HG03095 (cell line): Measurements from ENCODE around the gene NOX4.

Experiments
- ATAC-seq: cut with Tn5 transposase; IDR thresholded peaks from one replicate; pipeline ENCODE4 v1.9.1; 2021; ENCODE audit warnings: moderate library complexity; ENCODE audit not compliant: unreplicated experiment

The NOX4 gene

DNA sequence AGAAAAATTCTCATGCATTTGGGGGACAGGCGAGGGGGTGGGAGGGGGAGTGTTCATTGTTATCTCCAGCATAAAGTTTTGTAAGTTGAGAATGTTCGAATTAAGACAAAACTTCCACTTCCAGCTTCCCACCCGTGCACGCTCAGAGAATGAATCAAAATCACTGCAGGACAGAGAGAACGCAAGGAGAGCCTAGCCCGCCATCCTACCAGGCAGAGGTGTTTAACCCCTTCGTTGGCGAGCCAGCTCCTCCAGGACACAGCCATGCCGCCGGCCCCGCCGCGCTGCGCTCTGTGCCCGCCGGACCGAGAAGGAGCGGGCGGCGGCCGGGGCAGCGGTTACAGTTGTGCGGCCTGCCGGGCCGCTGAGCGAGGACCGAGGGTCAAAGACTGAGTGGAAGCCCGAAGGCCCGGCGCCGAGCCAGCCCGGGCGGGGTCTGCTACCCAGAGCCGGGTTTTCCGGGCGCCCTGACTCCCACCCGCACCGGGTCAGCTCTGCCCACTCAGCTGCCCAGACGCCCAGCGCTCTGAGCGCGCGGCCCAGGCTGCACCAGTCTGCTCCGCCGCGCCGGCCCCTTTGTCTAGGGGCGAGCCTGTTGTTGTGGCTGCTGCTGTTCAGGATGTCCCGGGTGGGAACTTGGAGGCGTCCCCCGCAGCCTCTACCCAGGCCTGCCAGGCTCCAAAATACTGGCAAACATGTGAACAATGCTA lies at the start of gene NOX4:
NOX4 (minus strand) TSS at position 395 of the 710 bp plus-strand sequence; CDS start at position 266, 129 bp downstream.
- ATAC-seq: no peak

DNA sequence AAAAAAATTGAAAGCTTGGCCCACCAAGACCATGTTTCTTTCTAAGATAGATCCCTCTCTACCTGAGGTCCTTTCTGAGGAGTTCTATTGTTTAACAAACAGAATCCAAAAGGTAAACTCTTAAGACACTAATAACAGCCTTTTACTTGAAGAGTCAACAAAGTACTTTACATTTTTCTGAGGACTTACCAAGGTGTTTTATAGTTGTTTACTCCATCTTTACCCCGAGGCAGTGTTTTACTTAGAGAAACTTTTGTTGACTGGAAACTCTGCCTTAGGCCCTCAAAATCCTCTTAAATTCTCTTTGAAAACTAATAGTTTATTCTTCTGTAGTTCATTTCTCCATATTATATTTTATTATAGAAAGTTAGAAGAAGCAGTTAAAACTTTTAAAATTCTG lies 49.7 kb upstream of the NOX4 start:
- ATAC-seq: no peak

DNA sequence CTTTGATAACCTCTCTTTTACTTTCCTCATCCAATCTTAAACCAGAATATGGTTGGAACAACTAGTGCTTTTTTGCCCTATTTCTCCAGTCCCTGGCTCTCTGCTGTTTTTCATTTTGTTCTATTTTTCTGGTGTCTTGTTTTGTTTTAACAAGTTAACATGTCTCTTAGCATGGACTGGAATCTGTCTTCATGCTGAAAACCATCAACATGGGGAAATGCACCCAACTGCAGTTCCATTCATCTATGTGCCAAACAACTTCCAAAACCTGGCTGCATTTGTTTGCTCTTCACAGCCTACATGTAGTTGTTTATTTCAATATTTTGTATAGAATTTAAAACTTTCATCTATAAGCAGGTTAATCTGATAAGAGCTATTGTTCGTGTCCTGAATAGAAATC lies 46.8 kb upstream of the NOX4 start:
- no peak for ATAC-seq

DNA sequence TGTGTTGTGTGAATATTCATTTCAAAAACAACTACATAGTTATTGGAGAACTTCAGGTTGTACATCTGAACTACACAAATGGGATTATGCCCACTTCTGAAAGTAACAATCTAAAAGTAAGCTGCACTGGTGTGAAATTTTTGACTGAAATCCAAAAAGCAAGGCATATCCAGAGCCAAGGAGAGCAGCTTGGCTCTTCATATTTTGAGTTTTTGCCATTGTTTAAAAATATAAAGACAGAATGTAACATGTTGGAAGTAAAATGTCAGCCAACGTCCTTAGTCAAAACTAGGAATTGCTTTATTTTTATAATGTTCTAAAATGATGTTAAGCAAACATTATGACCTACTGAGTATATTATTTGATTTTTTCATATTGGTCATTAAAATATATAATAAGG lies 45.8 kb upstream of the NOX4 start:
- no peak for ATAC-seq

DNA sequence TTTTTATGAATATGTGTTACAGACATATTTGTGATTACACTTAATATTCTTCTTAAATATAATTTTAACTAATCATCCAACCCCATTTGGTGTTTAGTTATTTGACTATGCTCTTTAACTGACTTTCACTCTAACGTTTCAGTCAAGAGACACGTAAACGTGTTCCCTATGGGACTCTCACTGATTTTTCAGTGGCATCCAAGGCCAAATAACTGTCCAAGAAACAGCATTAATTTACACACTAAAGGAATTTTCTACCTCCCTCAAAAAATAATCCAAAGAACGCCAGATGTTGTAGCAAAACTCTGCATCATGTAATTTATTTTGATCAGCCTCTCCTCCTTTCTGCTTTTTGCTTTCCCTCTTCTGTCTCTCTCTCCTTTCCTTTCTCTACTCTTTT lies 44.0 kb upstream of the NOX4 start:
- no peak for ATAC-seq

DNA sequence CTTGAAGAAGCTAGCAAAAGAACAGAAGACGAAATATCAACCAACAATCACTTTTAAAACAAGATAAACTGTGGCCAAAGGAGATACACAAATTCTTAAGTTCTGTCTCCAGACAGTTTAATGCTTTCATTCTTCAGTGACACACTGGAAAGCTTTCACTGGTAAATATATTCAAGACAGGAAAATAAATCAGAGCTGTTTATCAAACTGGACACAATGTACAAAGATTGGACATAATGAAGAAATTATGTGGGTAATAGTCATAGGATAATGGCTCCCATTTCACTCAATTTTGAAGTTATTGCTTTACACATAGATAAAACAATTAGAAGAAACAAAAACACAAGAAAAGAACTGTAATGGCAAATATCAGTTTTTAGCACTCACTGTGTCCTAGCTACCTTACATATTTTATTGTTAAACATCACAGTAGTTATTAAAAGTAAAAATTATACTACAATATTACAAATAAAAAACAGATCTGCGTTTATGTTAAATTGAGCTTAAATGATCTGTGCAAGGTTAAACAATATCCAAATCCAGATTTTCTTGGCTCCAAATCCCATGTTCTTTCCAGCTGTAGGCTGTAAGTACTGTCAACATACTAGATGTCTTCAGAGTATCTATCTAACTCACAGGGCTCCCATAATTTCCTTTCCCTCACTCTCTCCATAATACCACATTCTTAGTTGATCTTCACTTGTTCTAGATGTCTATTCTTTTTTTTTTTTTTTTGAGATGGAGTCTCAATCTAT lies 38.6 kb upstream of the NOX4 start:
- no peak for ATAC-seq

DNA sequence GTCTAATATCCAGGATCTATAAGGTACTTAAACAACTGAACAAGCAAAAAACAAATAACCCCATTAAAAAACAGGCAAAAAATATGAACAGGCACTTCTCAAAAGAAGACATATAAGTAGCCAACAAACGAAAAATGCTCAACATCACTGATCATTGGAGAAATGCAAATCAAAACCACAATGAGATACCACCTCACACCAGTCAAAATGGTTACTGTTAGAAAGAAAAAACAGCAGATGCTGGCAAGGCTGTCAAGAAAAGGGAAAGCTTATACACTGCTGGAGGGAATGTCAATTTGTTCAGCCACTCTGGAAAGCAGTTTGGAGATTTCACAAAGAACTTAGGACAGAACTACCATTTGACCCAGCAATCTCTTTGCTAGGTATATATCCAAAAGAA lies 30.6 kb upstream of the NOX4 start:
- ATAC-seq: no peak

DNA sequence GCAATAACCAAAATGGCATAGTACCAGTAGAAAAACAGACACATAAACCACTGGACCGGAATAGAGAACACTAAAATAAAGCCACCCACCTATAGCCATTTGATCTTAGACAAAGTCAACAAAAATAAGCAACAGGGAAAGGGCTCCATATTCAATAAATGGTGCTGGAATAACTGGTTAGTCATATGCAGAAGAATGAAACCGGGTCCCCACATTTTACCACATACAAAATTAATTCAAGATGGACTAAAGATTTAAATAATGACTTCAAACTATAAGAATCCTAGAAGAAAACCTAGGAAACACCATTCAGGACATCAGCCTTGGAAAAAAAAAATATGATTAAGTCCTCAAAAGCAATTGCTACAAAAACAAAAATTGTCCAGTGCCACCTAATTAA lies 30.1 kb upstream of the NOX4 start:
- ATAC-seq: no peak

DNA sequence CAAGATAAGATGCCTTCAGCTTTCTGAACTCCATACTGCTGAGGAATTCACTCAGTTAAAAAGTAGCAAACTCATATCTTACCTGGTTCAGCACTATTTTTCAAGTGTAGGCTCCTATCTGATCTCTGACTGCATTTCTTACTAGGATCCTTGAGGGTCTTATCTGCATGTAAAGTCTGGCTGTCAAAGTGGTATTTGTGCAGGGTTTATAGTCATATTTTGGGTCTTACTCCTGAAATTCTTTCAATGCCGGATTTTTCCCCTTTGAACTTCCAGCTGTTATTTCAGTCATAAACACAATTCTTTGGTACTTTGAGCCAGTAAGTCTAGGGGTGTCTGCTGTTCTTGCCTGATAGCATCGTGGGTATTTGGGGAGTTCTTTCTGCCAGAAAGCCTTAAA lies 25.3 kb upstream of the NOX4 start:
- no peak for ATAC-seq

DNA sequence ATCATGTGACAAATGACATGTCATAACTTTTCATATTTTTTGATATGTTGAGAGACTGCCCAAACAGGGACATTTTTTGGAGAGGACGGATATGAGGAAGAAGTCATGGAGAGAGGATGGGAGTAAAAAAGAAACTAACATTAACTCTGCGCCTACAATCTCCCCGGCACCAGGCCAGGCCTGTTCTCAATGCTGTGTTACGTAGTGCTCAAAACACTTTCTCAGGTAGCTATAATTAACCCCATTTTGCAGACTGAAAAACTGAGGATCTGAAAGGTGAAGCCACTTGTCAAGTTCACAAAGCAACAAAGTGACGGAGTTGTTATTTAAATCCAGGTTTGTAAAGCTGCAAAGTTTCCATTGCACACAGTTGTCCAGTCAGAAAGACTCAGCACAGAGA lies 17.4 kb upstream of the NOX4 start:
- ATAC-seq: no peak

DNA sequence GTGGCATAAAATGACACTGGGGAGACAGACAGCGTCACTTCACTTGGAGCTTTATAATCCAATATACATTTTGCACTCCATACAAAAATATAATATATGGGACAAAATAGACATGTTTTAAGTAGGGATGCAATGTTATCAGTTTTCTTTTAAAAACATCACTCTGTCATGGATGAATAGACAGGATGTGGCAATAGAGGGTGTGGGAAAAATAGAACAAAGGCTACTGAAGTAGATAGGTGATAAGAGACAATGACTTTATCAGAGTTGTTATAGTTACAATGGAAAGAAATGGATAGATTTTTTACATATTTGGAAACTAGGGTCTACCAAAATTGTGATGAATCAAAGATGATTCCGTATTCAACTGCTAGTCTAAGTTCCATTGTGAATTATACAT lies 13.1 kb upstream of the NOX4 start:
- ATAC-seq: no peak

DNA sequence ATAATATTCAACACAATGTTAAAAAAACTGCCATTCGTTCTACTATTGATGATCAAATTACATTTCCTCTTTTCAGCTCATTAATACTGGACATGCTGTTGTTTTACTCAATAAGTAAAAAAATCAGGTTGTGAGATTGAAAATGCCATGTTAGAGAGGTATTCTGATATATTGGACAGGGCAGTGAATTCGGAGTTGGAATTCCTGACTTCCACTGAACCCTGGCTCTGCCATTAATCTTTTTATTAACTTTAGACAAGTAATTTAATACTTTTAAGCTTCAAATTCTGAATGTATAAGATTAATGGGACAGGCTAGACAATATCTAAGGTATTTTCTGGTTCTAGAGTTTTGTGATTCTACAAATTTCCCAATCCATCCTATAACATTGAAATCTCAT lies 12.2 kb upstream of the NOX4 start:
- no peak for ATAC-seq

DNA sequence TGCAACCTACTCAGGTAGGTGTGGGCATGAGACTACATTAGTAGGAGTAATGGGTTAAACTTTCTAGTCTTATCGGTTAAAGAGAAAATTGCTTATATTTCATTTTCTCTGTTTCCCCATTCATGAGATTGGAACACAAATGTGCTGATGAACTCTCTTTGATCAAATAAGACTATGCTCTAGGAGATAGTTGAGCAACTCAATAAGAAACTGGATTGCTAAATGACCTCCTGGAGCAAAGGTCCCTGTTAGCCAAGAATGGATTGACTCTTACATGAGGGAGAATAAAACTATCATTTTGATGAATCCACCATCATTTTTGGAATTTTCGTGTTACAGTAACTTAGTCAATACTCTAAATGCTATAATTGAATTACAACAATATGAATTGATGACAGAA lies 11.1 kb upstream of the NOX4 start:
- no peak for ATAC-seq

DNA sequence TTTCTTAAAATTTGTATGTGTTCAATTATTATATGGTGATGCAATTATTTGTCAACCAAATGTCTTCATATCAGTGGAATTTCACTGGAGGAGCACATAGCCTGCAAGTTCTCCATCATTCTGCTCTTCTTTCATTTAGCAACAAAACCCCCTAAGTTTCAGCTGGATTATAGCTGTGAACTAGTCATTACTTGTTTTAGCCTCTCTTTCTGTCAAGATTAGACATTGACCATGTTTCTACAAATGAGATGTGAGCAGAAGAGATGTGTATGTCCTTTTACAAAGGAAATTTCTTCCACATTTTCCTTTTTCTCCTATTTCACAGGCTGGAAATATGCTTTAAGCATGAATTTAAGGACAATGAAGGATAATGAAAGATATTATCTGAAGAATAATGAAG lies 9.2 kb upstream of the NOX4 start:
- ATAC-seq: no peak

DNA sequence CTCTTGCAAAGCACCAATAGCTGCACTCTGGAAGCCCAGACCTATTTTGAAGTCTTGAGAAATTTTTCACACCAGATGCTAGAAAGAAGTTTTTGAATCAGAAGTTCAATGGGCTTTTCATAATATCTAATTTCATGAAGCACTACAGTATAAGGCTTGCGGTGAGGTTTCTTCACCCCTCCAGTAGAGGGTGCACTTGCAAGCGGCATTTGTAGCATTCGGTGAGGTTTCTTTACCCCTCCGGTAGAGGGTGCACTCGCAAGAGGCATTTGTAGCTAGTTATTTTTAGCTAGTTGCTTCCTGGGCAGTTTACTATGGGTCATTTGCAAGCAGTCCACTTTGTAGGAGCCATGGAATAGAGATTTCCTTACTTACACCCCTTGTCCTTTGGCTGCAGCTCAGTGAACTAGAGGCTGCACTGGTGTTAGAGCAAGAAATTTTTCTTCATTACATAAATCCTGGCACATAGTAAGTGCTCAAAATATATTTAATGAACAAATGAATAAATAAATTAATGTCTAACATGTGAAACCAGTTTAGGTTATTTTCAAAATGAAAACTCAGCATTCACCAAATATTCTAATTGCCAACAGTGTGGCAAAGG lies 7.8 kb upstream of the NOX4 start:
- no peak for ATAC-seq

DNA sequence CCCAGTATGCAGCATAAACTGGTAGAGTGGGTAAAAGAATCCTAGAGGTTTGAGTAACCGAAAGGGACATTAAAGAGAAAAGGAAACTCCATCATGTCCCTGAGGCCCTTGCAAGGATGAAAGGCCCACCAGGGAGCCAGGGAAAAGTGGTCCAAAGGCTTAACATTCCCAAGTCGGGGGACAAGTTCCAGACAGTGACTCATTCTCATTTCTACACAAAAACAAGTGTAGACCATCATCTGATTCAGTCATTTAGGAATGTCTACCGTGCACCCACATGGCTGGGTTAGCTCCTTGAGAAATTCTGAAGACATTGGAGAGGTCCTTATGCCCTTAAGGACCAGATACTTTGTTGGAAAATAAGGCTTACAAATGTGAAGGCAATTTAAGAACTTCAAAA lies 4.8 kb upstream of the NOX4 start:
- no peak for ATAC-seq

DNA sequence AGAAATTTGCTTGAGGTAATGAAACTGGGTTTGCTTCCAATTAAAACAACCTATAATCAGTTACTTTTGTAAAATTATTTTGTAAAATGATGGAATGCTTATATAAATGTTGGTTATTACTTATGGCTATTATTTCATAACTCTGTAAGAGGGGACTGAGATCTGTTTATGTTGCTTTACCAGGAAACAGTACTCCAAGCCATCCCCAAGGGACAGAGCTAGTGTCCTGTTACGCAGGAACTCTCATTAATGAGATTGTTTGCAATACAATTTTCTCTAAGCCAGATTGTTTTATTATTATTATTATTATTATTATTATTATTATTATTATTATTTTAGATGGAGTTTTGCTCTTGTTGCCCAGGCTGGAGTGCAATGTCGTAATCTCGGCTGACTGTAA lies 2.3 kb upstream of the NOX4 start:
- no peak for ATAC-seq

DNA sequence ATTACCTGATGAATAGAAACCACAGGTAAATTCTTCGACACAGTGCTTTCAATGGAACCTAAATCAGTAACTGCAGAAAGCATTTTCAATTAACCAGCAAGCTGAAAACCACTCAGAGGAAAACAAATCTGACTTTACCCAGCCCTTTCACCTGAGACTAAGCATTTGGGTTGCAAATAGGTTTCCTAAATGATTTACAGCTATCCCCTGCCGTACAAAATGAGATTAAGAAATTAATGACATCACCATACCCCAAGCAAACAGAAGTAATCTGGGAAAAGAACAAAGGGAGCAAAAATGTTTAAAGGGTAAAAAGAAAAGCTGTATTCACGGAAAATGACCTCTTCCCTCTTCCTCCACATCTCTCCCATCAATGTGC lies 584 bp downstream of the NOX4 start:
- ATAC-seq: no peak

DNA sequence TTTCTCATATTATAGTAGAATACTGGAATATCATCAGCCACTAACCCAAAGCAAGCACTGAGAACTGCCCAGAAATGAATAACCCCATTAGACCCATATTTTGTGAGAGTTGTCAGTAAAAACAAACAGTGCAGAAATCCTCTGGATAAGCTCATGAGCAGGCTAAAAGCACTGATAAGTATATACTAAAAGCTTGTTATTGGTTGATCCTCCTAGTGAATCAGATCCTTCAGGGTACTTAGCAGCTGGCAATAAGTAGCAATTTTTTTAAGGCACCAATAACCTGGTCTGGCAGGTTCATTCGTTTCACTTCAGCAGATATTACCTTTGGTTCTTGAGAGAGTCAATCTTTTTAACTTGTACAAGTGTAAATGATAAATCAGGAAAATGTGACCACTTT lies 1.2 kb downstream of the NOX4 start:
- no peak for ATAC-seq

DNA sequence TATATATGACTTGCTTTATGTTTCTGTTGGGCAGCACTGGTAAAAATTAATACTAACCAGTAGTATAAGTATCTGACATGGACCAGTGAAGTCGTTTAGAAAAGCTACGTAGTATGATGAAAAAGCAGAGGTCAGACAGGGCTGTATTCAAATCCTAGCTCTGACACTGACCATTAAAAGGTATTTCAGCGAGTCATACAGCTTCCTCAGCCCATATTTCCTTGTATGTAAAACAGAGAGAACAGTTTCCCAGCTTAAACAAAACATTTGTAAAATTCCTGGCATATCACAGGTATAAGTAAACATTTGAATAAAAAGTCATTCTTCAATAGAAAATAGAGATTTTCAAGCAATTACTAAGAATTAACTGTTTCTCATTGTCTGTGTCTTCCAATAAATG lies 4.2 kb downstream of the NOX4 start:
- ATAC-seq: no peak

DNA sequence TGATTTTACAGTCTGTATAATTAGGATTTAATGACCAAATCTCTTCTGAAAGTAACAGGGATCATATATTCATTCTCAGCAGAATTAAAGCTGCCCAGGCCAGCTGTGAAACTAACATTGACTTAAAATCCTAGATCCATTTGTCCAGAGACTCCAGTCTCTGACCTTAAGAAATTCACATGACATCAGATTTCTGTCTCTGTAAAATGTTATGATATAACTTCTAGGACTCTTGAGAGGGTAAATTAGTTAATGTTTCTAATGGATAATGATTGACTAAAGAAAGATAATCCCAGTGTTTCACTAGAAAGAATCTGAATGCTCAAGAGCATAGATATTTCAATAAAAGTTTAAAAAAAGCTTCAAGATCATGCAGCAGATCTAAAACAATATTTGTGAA lies 6.3 kb downstream of the NOX4 start:
- ATAC-seq: no peak

DNA sequence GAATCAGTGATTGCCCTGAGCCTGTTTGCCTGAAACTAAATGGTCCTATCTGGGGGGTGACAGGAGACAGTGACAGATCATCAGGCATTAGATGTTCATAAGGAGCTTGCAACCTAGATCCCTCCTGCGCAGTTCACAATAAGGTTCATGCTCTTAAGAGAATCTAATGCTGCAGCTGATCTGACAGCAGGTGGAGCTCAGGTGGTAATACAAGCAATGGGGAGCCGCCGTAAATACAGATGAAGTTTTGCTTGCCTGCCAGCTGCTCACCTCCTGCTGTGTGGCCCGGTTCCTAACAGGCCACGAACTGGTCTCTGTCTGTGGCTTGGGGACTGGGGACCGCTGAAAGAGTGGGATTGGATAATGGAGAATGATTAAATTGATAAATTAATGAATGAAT lies 14.0 kb downstream of the NOX4 start:
- no peak for ATAC-seq
